Testis (tissue), 2 donors: ENCODE measurements around the gene LMLN.

Source experiments
- CTCF ChIP-seq, 3 experiments: fragments of 450-650 bp in 2 of 3; fragments of 200-600 bp in 1 of 3; sonication (generic) in 1 of 3; IDR thresholded peaks; one replicate each; pipeline ENCODE4 v1.5.1; 2016 to 2019; ENCODE audit warnings: antibody characterized with exemption in 3 of 3, mild to moderate bottlenecking in 2 of 3, moderate library complexity in 1 of 3
- POLR2A ChIP-seq: fragments of 450-650 bp; IDR thresholded peaks from one replicate; pipeline ENCODE4 v1.6.1; 2017; ENCODE audit warnings: antibody characterized with exemption, mild to moderate bottlenecking, moderate library complexity

GRCh38 chr3:198022604-198023003 is 62.6 kb downstream of the LMLN start:
- TF ChIP-seq CTCF (IDR thresholded peaks at IDR 0.05) (no peak), POLR2A (no peak)
